NT2/D1 (cell line): ENCODE results near the gene OR2S2.
"Not testable (repeated sequence)": the region's sequence is repeated elsewhere in the genome, so short reads cannot be mapped to it uniquely, and the experiment has no call there.

ENCODE experiments used
- DNase-seq: peaks from one replicate; pipeline ENCODE4 v3.0.0-alpha.2; 2011; ENCODE audit warnings: low read depth, low spot score
- H3K27me3 ChIP-seq: 2 replicates; pipeline ENCODE4 v1.6.0; 2011; ENCODE audit warnings: mild to moderate bottlenecking; ENCODE audit not compliant: insufficient read length, insufficient read depth
- H3K36me3 ChIP-seq: 2 replicates; pipeline ENCODE4 v1.6.1; 2011; ENCODE audit warnings: mild to moderate bottlenecking, low read length, mixed read lengths; ENCODE audit not compliant: insufficient read depth, insufficient read length
- H3K4me1 ChIP-seq: 2 replicates; pipeline ENCODE4 v1.5.1; 2011; ENCODE audit not compliant: insufficient read depth, insufficient read length
- H3K4me3 ChIP-seq: 2 replicates; pipeline ENCODE4 v1.5.1; 2011; ENCODE audit warnings: low read depth; ENCODE audit not compliant: insufficient read length
- H3K9ac ChIP-seq: 2 replicates; pipeline ENCODE4 v1.6.0; 2011; ENCODE audit warnings: low read depth; ENCODE audit not compliant: insufficient read length
- H3K9me3 ChIP-seq: 2 replicates; pipeline ENCODE4 v1.5.1; 2011; ENCODE audit warnings: mild to moderate bottlenecking, low read length; ENCODE audit not compliant: insufficient read depth
- SUZ12 ChIP-seq: IDR thresholded peaks from 2 replicates; pipeline ENCODE4 v1.6.1; 2011; ENCODE audit not compliant: insufficient read length, insufficient read depth; ENCODE audit errors: extremely low read depth
- YY1 ChIP-seq: IDR thresholded peaks from 2 replicates; pipeline ENCODE4 v1.6.1; 2011; ENCODE audit not compliant: insufficient read length, insufficient read depth
- ZNF274 ChIP-seq: IDR thresholded peaks from 2 replicates; pipeline ENCODE4 v1.6.1; 2011; ENCODE audit warnings: mild to moderate bottlenecking, low read depth, low read length

The OR2S2 gene

DNA sequence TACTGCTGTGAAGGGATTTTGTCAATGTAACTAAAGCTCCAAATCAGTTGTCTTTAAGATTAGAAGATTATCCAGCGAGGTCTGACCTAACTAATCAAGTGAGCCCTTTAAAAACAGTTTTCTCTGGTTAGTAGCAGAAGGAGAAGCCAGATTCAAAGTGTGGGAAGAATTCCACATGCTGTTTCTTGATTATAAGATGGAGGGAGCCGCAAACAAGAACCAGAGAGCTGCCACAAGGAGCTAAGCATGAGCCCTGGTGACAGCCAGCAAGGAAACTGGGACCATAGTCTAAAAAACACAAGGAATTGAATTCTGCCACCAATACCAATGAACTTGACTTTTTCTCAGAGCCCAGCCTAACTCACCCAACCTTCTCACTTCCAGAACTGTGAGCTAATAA, 37.0 kb upstream of the OR2S2 start:
- Histone ChIP-seq H3K4me3 (no peak overlapping the region), H3K9ac (no peak overlapping the region), H3K27me3 (no peaks in the 10 kb centered on the region), H3K9me3 (peaks cover 11% of the 10 kb centered on the region), H3K4me1 (peaks cover 4% of the 10 kb centered on the region), H3K36me3 (no peaks in the 10 kb centered on the region)
- no peak for TF ChIP-seq ZNF274
- TF ChIP-seq YY1 = no peak
- TF ChIP-seq SUZ12 = no peak
- no peak for DNase-seq

DNA sequence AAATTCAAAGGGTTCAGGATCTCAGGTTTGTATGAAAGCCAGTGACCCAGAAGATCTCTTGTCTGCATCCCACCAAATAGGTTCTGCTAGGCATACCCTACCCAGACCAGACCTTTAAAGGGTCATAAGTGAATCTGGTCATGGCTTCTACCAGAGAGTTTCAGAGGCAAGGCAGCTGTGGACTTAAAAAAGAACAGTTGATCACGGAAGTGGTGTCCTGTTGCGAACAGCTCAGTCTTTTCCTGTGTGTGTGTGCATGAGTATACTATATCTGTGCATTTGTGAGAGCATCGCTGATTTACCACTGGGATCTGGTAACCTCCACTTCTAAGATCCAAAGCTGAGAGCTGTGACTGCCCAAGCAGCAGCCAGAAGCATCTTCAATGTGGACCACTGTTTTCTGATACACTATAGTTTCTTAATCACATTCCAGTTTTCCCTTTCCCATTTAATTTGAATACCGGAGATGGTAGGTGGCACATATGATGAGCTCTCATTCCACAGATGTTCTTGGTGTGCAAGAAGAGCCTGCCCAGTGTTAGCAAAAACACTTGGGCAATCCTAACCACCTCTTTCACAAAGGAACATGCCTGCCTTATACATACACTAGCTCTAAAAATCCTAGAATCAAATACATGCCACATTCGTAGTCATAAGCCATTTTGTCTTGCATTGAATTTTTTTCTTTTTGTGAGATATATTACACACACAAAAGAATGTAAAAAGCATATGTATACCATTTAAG, 36.2 kb upstream of the OR2S2 start:
- no peak for TF ChIP-seq YY1
- TF ChIP-seq ZNF274 = no peak
- no peak for TF ChIP-seq SUZ12
- Histone ChIP-seq H3K9me3 (peaks cover 11% of the 10 kb centered on the region), H3K36me3 (no peaks in the 10 kb centered on the region), H3K9ac (no peak overlapping the region), H3K27me3 (no peaks in the 10 kb centered on the region), H3K4me1 (peaks cover 4% of the 10 kb centered on the region), H3K4me3 (no peak overlapping the region)
- DNase-seq = no peak

DNA sequence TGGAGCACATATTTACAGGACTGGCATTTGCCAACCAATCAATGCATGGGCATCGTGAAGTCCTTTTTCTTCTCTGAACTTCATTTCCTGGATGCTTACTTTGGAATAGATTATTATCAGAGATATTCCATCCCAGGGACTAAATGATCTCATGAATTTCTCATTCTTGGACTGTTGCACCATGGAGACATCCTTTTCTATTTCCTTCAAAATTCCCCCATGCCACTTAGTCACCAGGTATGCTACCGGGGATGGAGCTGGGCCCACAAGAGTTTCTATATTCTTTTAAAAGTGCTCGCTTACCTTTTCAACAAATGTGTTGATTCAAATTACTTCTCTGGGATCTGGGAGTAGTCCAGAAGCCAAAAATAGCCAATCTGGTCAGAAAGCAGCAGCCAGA, 35.2 kb upstream of the OR2S2 start:
- DNase-seq, H3K9ac ChIP-seq, H3K27me3 ChIP-seq, H3K9me3 ChIP-seq, H3K4me1 ChIP-seq, H3K4me3 ChIP-seq, H3K36me3 ChIP-seq: not testable (repeated sequence)

DNA sequence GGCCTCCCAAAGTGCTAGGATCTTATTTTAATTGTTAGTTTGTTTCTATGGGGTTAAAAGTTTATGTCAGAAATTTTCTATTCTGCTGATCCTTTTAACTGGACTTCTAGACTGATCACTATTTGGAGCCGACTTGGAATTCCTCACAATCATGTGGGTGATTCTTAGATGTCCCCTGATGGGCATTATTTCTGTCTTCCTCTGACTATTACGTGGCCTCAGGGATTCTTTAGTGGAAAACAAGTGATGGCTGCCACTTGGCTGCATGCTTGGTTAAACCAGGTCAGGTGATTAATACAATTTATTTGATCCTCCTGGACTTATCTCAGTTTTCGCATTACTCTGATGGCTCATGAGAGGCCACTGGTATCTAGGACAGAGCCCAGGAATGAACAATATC, 32.2 kb upstream of the OR2S2 start:
- TF ChIP-seq YY1 (no peak), SUZ12 (no peak), ZNF274 (no peak)
- Histone ChIP-seq H3K27me3 (no peaks in the 10 kb centered on the region), H3K4me3 (no peak overlapping the region), H3K36me3 (no peaks in the 10 kb centered on the region), H3K9ac (no peak overlapping the region), H3K4me1 (no peaks in the 10 kb centered on the region), H3K9me3 (no peaks in the 10 kb centered on the region)
- no peak for DNase-seq

DNA sequence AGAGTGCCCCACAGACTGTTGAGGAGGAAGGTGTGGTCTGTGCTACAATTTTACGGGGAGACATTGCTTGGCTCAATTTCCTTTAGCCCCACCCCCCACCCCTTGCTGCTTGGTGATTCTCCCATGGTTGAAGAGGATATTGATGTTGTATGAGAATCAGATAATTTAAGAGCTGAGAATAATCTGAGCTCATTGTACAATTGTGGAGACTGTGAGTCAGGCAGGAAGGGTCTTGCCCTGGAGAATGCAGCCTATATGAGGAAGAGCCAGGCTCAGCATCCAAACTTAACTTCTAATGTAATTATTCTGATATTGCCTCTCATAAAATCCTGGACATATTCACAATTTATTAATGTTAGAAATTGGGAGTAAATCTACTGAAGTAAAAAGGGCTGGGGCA, 26.1 kb upstream of the OR2S2 start:
- Histone ChIP-seq H3K27me3 (no peaks in the 10 kb centered on the region), H3K4me3 (no peak overlapping the region), H3K4me1 (no peaks in the 10 kb centered on the region), H3K9me3 (no peaks in the 10 kb centered on the region), H3K36me3 (no peaks in the 10 kb centered on the region), H3K9ac (no peak overlapping the region)
- TF ChIP-seq YY1 = no peak
- no peak for TF ChIP-seq ZNF274
- TF ChIP-seq SUZ12 = no peak
- no peak for DNase-seq

DNA sequence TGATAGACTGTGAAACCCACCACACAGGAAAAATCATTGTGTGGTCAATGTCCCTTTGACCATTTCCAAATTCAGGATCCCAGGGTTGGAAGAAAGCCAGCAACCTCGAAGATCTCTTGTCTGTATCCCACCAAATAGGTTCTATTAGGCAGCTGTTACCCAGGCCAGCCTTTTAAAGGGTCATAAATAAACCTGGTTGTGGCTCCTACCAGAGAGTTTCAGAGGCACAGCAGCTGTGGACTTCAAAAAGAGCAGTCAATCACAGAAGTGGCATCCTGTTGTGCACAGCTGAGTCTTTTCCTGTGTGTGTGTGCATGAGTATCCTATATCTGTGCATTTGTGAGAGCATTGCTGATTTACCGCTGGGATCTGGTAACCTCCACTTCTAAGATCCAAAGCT, 23.7 kb upstream of the OR2S2 start:
- Histone ChIP-seq H3K9ac (no peak overlapping the region), H3K36me3 (no peaks in the 10 kb centered on the region), H3K4me3 (no peak overlapping the region), H3K9me3 (no peaks in the 10 kb centered on the region), H3K27me3 (no peaks in the 10 kb centered on the region), H3K4me1 (no peaks in the 10 kb centered on the region)
- no peak for DNase-seq
- no peak for TF ChIP-seq SUZ12
- TF ChIP-seq YY1 = no peak

DNA sequence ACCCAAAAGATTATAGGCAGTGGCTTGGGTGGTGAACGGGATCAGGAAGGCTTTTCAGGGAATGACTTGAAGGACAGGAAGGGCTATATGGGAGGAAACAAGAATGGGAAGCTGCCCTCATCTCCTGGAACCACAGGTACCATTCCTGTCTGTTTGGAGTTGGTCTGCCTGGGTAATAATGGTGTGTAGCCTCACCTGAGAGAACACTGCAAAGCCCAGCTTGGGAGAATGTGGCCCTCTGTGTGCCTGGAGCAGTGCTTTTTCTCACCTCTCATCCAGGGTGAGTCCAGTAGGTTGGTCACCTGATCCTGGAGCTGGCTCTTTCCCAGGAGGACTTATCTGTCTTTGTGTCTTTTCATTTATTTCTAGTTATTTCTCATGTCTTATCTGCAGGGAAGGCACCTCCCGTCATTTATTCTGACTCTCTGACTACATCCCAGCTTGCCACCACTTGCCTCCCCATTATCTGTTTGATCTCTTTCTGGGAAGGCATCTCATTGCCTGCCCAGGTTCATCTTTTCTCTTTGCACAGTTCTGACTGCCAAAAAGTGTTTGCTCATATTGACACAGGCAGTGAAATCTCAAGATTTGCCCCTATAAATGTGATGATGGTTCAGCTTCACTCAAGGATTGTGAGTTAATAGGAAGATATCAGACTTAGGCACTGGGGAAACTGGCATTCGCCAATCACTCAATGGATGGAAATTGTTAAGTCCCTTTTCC, 22.5 kb upstream of the OR2S2 start:
- Histone ChIP-seq H3K4me1 (no peaks in the 10 kb centered on the region), H3K27me3 (no peaks in the 10 kb centered on the region), H3K4me3 (no peak overlapping the region), H3K36me3 (no peaks in the 10 kb centered on the region), H3K9me3 (peaks cover 6% of the 10 kb centered on the region), H3K9ac (no peak overlapping the region)
- DNase-seq = no peak
- no peak for TF ChIP-seq ZNF274
- TF ChIP-seq SUZ12 = no peak
- TF ChIP-seq YY1 = no peak
